HS-5 (cell line): ENCODE results near the gene SCEL.
"Not testable (repeated sequence)": the region's sequence is repeated elsewhere in the genome, so short reads cannot be mapped to it uniquely, and the experiment has no call there.

Experiments used
- DNase-seq: peaks from one replicate; pipeline ENCODE4 v3.0.0-alpha.2; 2012; ENCODE audit warnings: low read depth

The SCEL gene

DNA sequence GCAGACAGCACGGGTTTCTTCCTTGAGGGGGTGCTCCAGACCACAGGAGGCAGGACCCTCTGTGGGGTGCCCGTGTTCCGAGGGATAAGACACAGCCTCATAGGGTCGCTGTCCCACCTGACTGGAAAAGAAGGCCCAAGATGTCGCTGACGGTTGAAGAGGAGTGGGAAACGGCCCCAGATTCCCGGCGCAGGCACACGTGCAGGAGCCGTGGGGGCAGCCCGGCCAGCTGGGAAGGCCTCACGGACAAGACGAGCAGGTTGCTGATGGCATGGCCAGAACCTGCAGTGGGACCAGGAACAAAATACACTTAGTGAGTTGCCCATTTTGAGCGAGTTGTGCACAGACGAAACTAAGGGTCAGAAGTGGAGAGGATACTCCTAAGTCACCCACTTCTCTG, 126.8 kb downstream of the SCEL start:
- DNase-seq, result not testable (repeated sequence)

DNA sequence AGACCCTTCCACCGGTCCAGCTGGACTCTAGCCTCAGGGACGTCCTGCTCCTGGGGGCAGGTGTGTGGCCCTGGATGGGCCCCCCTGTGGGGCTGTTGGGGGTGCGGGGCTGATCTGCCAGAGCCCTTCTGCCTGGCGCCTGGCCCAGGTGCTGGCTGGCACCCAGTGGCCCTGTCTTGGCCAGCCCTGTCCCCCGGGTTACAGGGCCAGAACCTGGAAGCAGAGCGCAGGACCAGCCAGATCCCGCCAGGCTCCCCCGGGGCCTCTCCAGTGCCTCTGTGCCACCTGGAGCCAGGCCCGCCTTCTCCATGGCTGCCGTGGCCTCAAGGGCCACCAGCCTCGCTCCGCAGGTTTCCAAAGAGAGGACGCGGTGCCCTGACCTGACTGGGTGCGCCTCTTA, 127.3 kb downstream of the SCEL start:
- DNase-seq, result not testable (repeated sequence)

DNA sequence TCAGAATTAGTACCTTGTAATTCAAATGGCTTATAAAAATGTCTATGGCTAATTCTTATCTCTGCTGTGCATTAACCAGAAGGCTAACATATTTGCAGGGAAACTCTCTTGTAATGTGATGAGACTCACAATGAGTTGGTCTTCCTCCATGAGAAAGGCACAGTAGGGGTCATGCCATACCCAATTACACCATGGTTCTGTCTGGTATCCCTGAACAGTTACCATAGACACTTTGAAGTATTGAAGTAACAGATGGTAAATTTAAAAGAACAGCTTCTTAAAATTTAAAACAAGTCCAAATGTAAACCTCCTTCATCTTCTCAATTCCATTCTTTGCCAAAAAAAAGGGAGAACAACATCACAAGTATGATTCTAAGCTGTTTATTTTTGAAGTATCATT, 139.3 kb downstream of the SCEL start:
- no peak for DNase-seq

DNA sequence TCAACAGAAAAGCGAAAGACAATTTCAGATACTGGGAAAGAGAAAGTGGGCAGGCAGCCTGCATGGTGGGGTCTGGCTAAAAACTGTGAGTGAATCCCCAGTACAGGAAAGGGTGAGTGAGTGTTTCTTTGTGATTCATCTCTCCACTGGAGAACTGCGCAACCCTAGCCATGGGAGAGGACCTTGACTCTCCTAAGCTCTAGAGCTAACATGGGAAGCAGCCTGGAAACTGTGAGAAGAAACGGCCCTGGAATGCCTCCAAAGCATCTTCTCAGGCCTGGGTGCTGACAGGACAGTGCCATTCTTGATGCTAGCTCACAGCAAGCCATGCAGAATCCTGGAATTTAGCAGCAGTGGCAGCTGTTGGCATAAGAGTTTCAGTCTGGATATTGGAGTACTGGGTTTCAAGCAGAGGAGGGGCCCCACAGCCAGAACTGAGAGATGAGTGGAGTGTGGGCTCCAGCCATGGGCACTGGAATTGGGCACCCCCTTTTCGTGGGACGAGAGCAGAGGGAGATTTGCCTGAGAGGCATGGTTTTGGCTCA, 143.3 kb downstream of the SCEL start:
- no peak for DNase-seq

DNA sequence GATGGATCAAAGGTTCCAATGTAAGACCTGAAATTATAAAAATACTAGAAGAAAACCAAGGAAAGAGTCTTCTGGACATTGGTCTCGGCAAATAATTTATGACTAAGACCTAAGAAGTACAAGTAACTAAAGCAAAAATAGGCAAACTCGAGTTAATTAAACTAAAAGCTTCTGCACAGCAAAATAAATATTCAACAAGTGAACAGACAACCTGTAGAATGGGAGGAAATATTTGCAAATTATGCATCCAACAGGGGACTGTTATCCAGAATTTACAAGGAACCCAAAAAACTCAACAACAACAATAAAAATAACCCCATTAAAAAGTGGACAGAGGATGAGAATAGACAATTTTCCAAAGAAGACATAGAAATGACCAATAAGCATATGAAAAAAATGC, 152.3 kb downstream of the SCEL start:
- DNase-seq, result no peak

DNA sequence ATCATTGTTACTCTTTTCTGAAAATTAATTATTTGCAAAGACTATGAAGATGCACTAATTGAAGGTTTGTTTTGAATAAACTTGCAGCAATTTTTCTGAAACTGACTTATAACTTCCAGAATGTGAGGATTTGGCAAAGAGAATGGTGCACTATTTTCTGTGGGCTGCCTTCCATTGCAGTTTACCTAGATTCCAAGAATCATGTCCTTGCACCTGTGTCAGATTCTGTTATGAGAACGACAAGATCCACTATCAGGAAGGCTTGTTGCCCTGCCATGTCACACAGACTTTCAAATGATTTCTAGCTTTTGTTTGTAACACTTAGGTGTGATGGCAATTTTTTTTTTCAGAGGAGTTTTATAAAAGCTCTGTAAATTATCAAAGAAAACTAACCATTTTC, 156.4 kb downstream of the SCEL start:
- DNase-seq, result no peak

DNA sequence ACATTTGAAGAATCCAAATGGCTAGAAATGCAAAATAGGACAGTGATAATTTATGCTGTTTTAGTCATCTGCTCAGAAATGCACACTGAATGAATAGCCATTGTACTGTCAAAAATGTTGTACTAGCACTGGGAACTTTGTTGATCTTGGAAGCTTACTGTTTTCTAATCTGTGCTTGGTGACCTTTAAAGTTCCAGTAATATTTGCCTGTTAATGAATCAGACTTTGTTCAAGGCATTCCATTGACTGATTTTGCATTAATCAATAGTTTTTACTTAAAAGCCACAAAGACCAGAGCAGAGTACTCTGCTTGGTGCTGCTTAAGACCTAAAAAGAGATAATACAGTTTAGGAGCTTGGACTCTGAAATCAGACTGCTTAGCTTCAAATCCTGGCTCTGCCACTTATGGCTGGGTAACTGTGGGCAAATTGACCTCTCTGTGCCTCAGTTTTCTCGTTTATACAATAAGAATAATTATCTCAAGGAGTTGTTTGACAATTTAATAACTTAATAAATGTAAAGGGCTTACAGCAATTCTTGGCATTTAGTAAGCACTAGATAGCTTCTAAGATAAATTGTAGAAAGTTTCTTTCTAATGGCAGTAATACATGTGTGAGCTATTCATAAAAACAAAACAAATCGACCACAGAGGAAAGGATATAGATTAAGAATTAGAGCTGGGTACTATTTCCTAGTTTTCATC, 157.4 kb downstream of the SCEL start:
- no peak for DNase-seq

DNA sequence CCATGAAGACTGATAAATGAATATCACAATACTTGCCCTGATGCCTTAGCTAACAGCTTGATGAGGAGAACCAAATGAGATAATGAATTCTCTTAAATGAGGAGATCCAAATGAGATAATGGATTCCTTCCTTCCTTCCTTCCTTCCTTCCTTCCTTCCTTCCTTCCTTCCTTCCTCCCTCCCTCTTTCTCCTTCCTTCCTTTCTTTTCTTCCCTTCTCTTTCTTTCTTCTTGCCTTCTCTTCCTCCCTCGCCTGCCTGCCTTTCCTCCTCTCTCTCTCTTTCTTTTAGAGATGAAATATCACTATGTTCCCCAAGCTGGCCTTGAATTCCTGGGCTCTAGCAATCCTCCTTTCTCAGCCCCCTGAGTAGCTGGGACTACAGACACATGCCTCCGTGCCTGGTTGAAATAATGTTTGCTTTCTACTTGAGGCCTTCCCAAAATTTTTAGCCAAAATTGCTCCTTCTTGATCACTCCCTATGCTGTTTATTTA, 158.0 kb downstream of the SCEL start:
- DNase-seq, result no peak
